Muscle layer of colon (tissue), 2 donors: Measurements from ENCODE around the gene NPSR1.

Experiments used
- H3K27ac ChIP-seq: one replicate; pipeline ENCODE4 v1.7.0; 2013; ENCODE audit warnings: low read depth, mild to moderate bottlenecking, low read length, moderate library complexity
- H3K27me3 ChIP-seq, 2 donors: one replicate each; pipeline ENCODE4 v1.7.0; 2013; ENCODE audit warnings: low read length in 2 of 2, mild to moderate bottlenecking in 2 of 2; ENCODE audit not compliant: insufficient read depth in 2 of 2, control insufficient read depth in 1 of 2
- H3K36me3 ChIP-seq: one replicate; pipeline ENCODE4 v1.7.0; 2013; ENCODE audit warnings: mild to moderate bottlenecking, low read length; ENCODE audit not compliant: insufficient read depth
- H3K4me1 ChIP-seq: one replicate; pipeline ENCODE4 v1.7.0; 2013; ENCODE audit warnings: mild to moderate bottlenecking, low read length; ENCODE audit not compliant: insufficient read depth
- H3K4me3 ChIP-seq, 2 donors: one replicate each; pipeline ENCODE4 v1.7.0; 2013; ENCODE audit warnings: low read length in 2 of 2, low read depth in 1 of 2, mild to moderate bottlenecking in 1 of 2, moderate library complexity in 1 of 2
- H3K9ac ChIP-seq: one replicate; pipeline ENCODE4 v1.7.0; 2013; ENCODE audit warnings: low read length
- H3K9me3 ChIP-seq: one replicate; pipeline ENCODE4 v1.7.0; 2013; ENCODE audit warnings: mild to moderate bottlenecking, low read length
- donor health status: abdominal sarcoma.
- donor health status: Adenocarcinoma of cecum.

NPSR1 gene

DNA sequence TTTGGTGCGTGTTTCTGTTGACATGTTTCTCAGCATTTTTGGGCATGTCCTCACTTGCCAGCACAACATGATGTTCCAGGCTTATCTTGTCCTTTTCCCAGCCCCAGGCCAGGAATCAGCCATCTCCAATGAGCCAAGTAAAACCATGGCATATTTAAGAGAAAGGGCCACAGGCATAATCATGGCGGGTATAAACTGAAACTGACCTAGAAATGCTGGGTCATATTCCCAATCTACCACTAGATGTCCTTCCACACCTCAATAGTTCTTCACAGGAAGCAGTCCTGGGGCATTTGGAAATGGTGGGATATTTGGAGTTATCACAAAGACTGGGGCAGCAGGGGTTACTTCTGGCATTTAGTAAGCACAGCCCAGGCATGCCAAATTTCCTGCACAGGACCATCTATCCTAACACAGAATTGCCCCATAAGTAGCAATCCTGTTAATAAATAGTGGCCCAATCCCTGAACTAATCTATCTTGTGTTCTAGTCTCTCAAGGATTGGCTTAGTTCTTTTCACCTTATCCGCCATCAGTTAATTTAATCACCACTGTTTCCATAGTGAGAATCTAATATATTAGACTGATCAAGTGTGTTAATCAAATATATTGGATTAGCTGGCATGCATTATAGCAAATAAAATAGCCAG lies 101.6 kb downstream of the NPSR1 start:
- no peak overlapping the region for H3K27ac ChIP-seq
- no peaks in the 10 kb centered on the region for H3K27me3 ChIP-seq

DNA sequence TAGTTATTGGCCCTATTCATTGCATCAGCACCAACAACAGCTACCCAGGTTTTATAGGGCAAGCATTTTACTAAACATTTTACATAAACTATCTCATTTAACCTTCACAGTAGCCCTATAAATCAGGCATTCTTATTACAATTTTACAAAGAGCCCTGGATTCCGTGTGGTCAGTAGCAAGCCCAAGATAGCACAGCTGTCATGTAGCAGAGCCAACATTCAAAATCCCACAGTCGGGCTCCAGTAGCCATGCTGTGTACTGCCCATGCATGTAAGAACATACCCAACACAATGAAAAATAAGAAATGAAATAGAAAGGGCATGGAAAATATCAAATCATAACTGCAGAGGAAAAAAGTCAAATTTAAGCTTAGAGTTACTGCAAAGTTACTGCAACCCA lies 102.3 kb downstream of the NPSR1 start:
- Histone ChIP-seq H3K27ac (no peak overlapping the region), H3K9me3 (no peaks in the 10 kb centered on the region), H3K36me3 (no peaks in the 10 kb centered on the region), H3K4me3 (no peak overlapping the region), H3K9ac (no peak overlapping the region), H3K4me1 (no peaks in the 10 kb centered on the region), H3K27me3 (no peaks in the 10 kb centered on the region)

More for the DNA sequence above, 101.6 kb downstream of the NPSR1 start:
- Histone ChIP-seq H3K4me1 (no peaks in the 10 kb centered on the region), H3K36me3 (no peaks in the 10 kb centered on the region), H3K9ac (no peak overlapping the region), H3K4me3 (no peak overlapping the region), H3K9me3 (no peaks in the 10 kb centered on the region)

DNA sequence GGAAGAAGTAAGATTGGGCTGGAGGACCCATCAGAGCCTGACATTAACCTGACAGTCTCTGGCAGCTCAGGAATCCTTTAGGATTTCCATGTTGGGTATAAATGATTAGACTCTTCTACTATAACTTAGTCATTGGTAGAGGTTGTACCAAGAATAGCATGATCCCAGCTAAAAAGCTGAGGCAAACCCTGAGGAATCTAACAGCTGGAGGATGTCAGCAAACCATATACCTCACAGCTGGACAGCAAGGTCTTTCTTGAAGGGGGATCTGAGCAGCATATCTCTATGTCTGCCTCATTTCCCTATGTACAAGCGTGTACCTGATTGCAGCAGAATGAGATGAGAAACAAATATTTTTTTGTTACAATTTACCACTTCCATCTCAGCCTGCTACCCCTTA lies 103.2 kb downstream of the NPSR1 start:
- Histone ChIP-seq H3K4me3 (no peak overlapping the region), H3K9me3 (no peaks in the 10 kb centered on the region), H3K27me3 (no peaks in the 10 kb centered on the region), H3K27ac (no peak overlapping the region), H3K9ac (no peak overlapping the region), H3K36me3 (no peaks in the 10 kb centered on the region), H3K4me1 (no peaks in the 10 kb centered on the region)

DNA sequence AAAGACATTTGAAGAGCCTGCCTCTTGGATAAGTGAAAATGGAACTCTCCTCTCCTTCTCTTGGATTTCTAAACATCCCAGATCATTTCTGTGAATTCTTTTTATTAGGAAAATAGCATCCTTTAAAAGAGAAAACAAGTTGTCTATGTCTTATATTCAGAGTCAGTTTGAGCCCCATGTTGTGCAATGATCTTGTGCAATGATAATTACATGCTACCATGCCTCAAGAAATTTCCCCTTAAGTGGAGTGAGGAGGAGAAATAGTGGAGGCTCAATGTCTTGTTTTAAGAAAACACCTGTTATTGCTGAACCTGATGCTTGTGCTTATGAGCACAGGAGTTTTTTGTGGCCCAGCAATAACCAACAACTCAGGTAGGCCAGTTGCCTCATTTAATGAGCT lies 103.6 kb downstream of the NPSR1 start:
- Histone ChIP-seq H3K9me3 (no peaks in the 10 kb centered on the region), H3K27ac (no peak overlapping the region), H3K9ac (no peak overlapping the region), H3K4me1 (no peaks in the 10 kb centered on the region), H3K36me3 (no peaks in the 10 kb centered on the region), H3K4me3 (no peak overlapping the region), H3K27me3 (no peaks in the 10 kb centered on the region)

DNA sequence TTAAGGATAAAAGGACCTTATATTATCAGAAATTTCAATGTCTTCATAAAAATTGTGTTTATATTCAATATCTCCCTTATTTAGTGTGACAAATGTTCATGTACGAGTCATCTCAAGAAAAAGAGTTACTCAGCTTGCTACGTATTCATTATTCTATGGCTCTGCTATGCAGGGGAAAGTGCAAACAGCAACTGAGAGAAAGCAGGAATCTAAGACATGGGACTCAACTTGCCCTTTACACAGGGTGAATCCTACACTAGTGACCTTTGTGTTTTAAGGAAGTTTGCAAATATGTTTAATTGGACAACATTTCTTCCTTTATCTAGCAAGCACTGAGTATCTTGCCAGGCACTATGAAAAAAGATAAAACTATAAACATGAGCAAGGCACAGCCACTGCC lies 104.7 kb downstream of the NPSR1 start:
- Histone ChIP-seq H3K9me3 (no peaks in the 10 kb centered on the region), H3K4me1 (no peaks in the 10 kb centered on the region), H3K4me3 (no peak overlapping the region), H3K9ac (no peak overlapping the region), H3K36me3 (no peaks in the 10 kb centered on the region), H3K27me3 (no peaks in the 10 kb centered on the region), H3K27ac (no peak overlapping the region)

DNA sequence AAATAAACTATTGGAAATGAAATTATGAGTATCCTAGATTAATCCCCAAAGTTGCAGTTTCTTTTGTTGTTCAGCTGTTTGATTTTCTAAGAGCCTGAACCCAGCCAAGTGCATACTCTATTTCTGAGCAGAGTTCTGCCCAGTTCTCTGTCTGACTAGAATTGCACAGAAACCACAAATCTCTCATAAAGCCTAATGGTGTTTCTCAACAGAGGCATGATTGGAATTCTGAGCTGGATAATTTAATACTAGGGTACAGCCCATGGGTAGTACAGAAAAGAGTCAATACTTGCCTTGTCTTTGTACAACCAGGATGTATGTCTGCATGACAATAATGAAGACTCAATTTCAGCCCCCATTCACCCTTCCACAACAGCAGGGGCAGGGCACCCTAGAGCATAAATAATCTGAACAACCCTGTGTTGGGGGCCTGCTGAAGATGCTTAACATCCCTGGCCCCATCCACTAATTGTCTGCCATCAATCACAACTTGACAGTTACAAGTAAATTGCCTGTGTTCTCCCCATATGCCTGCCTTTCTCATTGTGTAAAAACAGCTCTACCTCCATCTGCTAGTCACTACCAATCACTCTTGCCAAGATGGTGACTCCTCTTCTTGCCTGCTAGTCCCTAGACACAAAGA lies 114.4 kb downstream of the NPSR1 start:
- Histone ChIP-seq H3K4me1 (no peaks in the 10 kb centered on the region), H3K27ac (no peak overlapping the region), H3K36me3 (no peaks in the 10 kb centered on the region), H3K4me3 (no peak overlapping the region), H3K27me3 (no peaks in the 10 kb centered on the region), H3K9me3 (no peaks in the 10 kb centered on the region), H3K9ac (no peak overlapping the region)

DNA sequence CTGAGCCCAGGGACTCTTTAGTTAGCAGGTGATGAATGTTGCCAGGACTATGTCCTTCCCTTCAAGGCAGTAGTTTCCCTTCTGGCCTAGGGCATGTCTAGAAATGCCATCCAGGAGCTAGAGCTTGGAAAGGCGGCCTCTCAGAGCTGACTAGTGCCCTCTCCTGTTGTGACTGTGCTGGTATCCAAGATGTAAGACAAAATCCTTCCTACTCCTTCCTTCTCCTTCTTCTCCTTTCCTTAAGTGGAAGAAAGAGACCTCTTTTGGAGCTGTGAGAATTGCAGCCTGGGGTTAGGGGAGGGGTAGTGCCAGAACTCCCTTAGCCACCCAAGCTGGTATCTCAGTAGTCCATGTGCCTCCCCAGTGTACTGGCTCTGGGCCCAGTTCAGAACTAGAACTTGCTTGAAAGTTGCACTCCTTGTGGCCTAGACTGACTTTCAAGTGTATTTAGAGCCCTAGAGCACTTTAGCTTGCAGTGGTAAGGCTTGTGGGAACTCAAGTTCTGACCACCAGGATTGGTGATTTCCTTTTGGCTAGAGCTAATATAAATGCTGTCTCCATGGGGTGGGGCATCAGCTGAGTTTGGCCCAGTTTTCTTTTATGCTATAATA lies 118.8 kb downstream of the NPSR1 start:
- Histone ChIP-seq H3K36me3 (no peaks in the 10 kb centered on the region), H3K4me3 (no peak overlapping the region), H3K9me3 (no peaks in the 10 kb centered on the region), H3K9ac (no peak overlapping the region), H3K27ac (no peak overlapping the region), H3K4me1 (no peaks in the 10 kb centered on the region), H3K27me3 (no peaks in the 10 kb centered on the region)

DNA sequence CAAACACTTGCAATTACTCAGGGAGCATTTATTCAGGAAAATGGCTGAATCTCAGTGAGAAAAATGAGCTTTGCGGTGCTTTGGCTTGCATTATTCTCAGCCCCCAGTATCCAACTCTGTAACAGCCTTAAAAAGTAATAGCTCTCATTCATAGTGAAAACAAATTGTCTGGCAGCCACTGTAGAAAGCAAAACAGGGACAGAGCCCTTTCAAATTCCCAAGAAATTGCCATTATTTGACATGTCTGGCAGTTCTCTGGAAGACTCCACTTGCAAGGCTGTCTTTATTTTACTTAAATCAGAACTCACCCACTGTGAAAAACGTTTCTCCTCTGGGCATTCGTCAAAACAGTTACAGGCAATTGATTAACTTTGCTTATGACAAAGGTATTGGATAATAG lies 122.5 kb downstream of the NPSR1 start:
- H3K9me3 ChIP-seq = no peaks in the 10 kb centered on the region
- H3K36me3 ChIP-seq = no peaks in the 10 kb centered on the region
- H3K27ac ChIP-seq = no peak overlapping the region
- no peaks in the 10 kb centered on the region for H3K27me3 ChIP-seq
- H3K9ac ChIP-seq = no peak overlapping the region
- H3K4me1 ChIP-seq = no peaks in the 10 kb centered on the region
- H3K4me3 ChIP-seq = no peak overlapping the region

DNA sequence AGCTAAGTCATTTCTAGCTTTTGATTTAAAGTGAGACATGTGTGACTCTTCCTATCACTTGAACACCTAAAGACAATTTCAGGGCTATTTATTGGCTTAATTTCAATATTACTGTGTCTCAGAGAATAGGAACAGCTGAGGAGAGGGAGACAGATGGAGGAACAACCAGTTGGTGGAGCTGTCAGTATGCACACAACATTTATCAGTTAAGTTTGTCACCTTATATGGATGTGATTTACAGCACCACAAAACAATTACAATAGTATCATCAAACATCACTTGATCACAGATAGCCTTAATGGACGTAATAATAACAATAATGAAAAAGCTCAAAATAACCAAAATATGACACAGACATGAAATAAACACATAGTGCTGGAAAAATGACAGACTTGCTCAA lies 129.6 kb downstream of the NPSR1 start:
- no peaks in the 10 kb centered on the region for H3K9me3 ChIP-seq
- no peaks in the 10 kb centered on the region for H3K4me1 ChIP-seq
- no peak overlapping the region for H3K4me3 ChIP-seq
- no peak overlapping the region for H3K9ac ChIP-seq
- H3K27ac ChIP-seq = no peak overlapping the region
- H3K27me3 ChIP-seq = no peaks in the 10 kb centered on the region
- no peaks in the 10 kb centered on the region for H3K36me3 ChIP-seq

DNA sequence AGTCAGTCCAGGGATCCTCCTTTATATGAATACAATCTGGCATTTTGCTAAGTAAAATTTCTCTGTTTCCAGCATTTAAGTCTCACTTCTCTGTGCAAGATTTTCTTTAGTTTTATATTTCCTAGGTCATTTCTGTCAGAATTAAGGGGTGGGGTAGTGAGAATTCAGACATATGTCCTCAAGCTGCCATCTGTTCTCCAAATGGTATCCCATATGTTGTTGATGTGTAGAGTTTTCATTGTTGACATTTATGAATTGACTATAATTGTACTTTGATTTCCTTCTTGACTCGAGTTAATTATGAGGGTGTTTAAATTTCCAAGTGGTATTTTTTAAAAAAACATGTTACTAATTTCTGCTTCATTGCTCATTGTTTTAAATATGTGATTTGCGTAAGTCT lies 148.8 kb downstream of the NPSR1 start:
- Histone ChIP-seq H3K27ac (no peak overlapping the region), H3K36me3 (no peaks in the 10 kb centered on the region), H3K27me3 (no peaks in the 10 kb centered on the region), H3K4me1 (no peaks in the 10 kb centered on the region), H3K9me3 (no peaks in the 10 kb centered on the region), H3K4me3 (no peak overlapping the region), H3K9ac (no peak overlapping the region)

DNA sequence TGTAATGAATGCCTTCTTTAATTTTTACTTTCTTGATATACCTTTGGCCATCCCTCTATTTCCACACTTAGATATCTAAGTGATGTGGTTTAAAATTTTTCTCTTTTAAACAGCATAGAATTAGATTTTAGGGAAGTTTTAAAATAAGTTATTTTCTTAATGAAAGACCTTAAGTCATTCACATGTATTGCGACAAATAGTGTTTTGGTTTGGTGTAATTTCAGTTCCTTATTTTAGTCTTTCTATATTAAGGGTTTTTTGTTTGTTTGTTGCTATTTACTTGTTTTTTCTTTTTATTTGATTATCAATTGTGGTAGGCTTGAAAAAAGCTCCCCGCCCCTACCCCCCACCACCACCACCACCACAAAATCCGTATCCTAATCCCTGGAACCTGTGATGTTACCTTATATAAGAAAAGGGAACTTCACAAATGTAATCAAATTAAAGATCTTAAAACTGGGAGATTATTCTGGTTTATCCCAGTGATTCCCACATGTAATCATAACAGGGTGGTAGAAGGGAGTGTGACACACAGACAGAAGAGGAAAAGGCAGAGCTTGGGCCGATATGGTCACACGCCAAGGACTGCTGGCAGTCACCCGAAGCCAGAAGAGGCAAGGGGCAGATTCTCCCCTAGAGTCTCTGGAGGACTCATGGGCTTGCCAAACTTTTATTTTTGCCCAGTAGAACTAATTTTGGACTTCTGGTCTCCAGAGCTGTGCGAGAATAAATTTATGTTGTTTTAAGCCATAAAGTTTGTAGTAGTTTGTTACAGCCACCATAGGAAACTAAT lies 149.7 kb downstream of the NPSR1 start:
- H3K4me3 ChIP-seq = no peak overlapping the region
- no peak overlapping the region for H3K27ac ChIP-seq
- H3K36me3 ChIP-seq = no peaks in the 10 kb centered on the region
- no peaks in the 10 kb centered on the region for H3K9me3 ChIP-seq
- no peaks in the 10 kb centered on the region for H3K27me3 ChIP-seq
- H3K9ac ChIP-seq = no peak overlapping the region
- H3K4me1 ChIP-seq = no peaks in the 10 kb centered on the region
